ENCODE results near the gene NFE2L1. TPM values are rescaled to one million over a fixed set of nuclear protein-coding genes. Genes with fewer than 3 reads are reported as not detected.
A peak's percentile ranks its signal among the peaks of the same experiment; 100 is the strongest.

Gene NFE2L1
- total and polyA plus RNA-seq, 12 donors, result 62.0 to 432 (median 245) TPM

DNA sequence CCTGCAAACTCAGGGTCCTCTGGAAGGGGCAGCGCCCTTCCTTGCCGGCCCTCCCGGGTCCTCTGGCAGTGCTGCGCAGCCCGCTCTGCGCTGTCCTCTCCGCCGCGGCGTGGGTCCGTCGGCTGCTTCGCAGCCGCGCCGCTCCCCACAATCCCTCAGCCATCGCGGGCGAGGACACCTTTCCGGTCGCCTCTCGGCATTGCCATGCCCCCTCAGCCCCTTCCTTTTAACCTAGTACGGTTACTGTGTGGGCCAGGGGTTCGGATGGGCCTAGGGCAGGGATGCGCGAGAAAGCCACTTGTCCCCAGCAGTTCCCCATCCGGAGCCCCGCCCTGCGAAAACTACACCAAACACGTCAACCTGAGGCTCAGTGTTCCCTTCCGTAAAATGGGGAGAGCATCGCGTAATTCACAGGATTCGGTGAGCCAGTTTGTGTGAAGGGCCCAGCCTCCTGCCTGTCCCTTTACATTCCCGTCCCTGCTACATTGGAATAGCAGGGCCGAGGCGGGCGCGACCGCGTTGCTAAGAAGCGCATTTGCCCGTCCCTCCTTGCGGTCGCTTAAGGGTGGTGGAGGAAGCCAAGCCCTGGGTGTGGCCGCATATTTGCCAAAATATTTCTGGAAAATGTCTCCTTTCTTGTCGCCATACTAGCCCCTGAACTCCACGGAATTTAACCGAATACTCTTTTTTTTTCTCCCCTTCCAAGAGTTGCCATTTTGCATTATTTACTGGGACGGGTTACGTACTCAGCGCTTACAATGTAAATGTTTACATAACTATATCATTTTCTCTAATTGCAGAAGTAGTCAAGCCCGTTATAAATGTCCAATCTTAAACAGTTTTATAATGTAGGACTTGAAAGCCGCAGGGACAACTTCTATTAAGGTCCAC, 23.8 kb upstream of the NFE2L1 start:
- H3K27ac ChIP-seq, result peak overlapping the region in 4 of 5 donors; percentile 29 to 85 (median 62)
- H3K27me3 ChIP-seq, result no peaks in the 10 kb centered on the region
- peaks cover 30 to 37% of the 10 kb centered on the region in 2 donors for H3K4me1 ChIP-seq (replicated peaks in 1 of 2)
- WGBS, 4 donors, result 2 to 5% (median 2%) methylated on average over 31 to 54 of the region's 54 CpGs
- TF ChIP-seq POLR2A (IDR thresholded peaks at IDR 0.05), result no peak
- TF ChIP-seq, protein P1, sequence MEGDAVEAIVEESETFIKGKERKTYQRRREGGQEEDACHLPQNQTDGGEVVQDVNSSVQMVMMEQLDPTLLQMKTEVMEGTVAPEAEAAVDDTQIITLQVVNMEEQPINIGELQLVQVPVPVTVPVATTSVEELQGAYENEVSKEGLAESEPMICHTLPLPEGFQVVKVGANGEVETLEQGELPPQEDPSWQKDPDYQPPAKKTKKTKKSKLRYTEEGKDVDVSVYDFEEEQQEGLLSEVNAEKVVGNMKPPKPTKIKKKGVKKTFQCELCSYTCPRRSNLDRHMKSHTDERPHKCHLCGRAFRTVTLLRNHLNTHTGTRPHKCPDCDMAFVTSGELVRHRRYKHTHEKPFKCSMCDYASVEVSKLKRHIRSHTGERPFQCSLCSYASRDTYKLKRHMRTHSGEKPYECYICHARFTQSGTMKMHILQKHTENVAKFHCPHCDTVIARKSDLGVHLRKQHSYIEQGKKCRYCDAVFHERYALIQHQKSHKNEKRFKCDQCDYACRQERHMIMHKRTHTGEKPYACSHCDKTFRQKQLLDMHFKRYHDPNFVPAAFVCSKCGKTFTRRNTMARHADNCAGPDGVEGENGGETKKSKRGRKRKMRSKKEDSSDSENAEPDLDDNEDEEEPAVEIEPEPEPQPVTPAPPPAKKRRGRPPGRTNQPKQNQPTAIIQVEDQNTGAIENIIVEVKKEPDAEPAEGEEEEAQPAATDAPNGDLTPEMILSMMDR (IDR thresholded peaks at IDR 0.05), result no peak
- no peaks in the 10 kb centered on the region for H3K9me3 ChIP-seq (replicated peaks in 1 of 3)
- intact Hi-C loops (cut with DNase I), result loop anchor here (5.0 to 10.0 kb wide), 4 partner anchors 53 to 590 kb away; partner anchors contain the start of genes HOXB7 (in 1 of the 2) and HOXB8 (in 1 of the 2)
- no peaks in the 10 kb centered on the region for H3K36me3 ChIP-seq (replicated peaks in 1 of 2)
- DNase-seq, result peak; percentile 46 to 70 (median 57)
- peak overlapping the region in 2 of 4 donors; percentile 30 to 57 for H3K4me3 ChIP-seq

DNA sequence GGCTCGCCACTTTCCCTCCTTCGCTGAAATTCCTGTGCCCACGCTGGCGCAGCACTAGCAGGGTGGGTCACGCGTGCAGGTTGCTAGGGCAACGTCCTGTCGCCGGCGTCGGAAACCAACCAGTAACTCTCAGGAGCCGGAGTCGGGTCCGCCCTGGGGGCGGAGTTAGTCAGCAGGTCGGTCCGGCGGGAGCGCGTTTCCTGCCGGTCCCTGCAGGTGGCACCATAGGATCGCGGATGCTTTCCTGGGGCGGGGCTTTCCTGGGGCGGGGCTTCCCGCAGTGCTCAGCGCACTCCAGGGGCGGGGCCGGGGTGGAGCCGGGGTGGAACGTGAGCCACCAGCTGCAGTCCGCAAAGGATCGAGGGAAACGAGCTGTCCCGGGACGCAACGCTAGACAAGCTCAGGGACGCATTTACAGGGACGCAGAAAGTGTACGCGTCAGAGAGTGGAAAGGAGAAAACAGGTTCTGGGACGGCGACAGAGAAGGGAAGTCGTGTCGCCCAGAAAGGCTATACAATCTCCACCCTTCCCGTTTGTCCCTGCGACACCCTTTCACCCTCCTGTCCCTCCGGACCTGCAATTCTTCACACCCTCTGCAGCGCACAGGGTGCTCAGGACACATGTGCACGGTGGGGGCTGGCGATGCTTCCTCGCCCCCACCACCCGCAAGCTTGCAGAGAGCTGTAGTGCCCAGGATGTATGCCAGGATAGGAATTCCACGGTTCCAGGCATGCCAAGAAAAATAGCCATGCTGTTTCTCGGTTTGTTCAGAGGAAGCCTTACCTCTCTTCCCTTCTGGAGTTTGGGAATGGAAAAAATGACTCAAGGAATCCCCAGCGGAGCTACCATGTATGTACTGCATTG, 22.9 kb upstream of the NFE2L1 start:
- Histone ChIP-seq H3K27me3 (no peaks in the 10 kb centered on the region), H3K4me3 (peak overlapping the region in 2 of 4 donors; percentile 30 to 59), H3K27ac (peak overlapping the region; percentile 64 to 93 (median 84)), H3K4me1 (replicated peaks in 1 of 2) (peaks cover 30 to 37% of the 10 kb centered on the region in 2 donors), H3K36me3 (replicated peaks in 1 of 2) (no peaks in the 10 kb centered on the region), H3K9me3 (replicated peaks in 1 of 3) (no peaks in the 10 kb centered on the region)
- 0 to 1% (median 1%) methylated on average over 34 to 56 of the region's 56 CpGs for WGBS, 4 donors
- peak; percentile 98 to 99 (median 99) for DNase-seq
- intact Hi-C loops (cut with DNase I), result loop anchor here (5.0 to 10.0 kb wide), 4 partner anchors 52 to 590 kb away; partner anchors contain the start of genes HOXB7 (in 1 of the 2) and HOXB8 (in 1 of the 2)
- TF ChIP-seq, protein P1 (IDR thresholded peaks at IDR 0.05), result peak; percentile 67 to 92 (median 82)
- peak in 1 of 2 donors; percentile 85 for TF ChIP-seq POLR2A (IDR thresholded peaks at IDR 0.05)

DNA sequence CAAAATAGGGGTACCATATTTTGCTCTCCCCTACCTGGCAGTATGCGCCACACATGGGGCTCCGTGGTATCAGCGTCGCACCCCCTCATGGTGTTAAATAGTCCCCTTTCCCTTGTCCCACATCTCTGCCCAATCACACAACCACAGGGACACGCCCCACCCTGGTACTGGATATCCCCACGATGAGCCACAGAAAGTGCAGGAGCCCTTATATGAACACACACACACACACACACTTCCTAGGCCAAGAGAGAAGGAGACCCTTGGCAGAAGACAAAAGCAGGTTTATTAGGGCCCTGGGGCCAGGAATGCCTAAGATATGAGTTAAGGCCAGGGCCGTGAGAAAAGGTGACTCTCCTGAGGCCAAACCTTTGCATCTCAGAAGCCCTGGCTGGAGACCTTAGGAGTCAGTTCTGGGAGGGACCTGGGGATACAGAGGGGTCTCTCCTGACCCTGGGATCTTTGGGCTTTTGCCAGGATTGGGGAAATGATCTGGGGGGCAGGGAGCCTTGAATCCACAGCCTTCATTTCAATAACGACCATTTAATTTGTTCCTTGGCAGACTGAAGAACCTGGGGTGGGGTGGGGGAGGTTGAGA, 22.2 kb upstream of the NFE2L1 start:
- Histone ChIP-seq H3K4me3 (peak overlapping the region in 1 of 4 donors; percentile 59), H3K27ac (peak overlapping the region; percentile 64 to 93 (median 84))

More for the DNA sequence above, 22.2 kb upstream of the NFE2L1 start:
- intact Hi-C loops (cut with DNase I), result loop anchor here (5.0 to 10.0 kb wide), 4 partner anchors 51 to 589 kb away; partner anchors contain the start of genes HOXB7 (in 1 of the 2) and HOXB8 (in 1 of the 2)
- WGBS, 4 donors, result 24 to 33% (median 28%) methylated on average over 7 to 8 of the region's 8 CpGs
- Histone ChIP-seq H3K36me3 (replicated peaks in 1 of 2) (no peaks in the 10 kb centered on the region), H3K4me1 (replicated peaks in 1 of 2) (peaks cover 30 to 37% of the 10 kb centered on the region in 2 donors), H3K9me3 (replicated peaks in 1 of 3) (no peaks in the 10 kb centered on the region), H3K27me3 (no peaks in the 10 kb centered on the region)
- DNase-seq, result peak in 3 of 7 donors; percentile 39 to 50 (median 42)
- TF ChIP-seq POLR2A (IDR thresholded peaks at IDR 0.05), result no peak
- TF ChIP-seq, protein P1 (IDR thresholded peaks at IDR 0.05), result no peak
